ENCODE results near the gene COL18A1.
"Not testable (repeated sequence)": the region's sequence is repeated elsewhere in the genome, so short reads cannot be mapped to it uniquely, and the experiment has no call there.

COL18A1 gene

GRCh38 chr21:45367402-45368351 is 37.3 kb upstream of the COL18A1 start:
- no peak for DNase-seq

GRCh38 chr21:45369018-45369417 is 35.9 kb upstream of the COL18A1 start:
- DNase-seq = not testable (repeated sequence)

GRCh38 chr21:45370575-45370974 is 34.4 kb upstream of the COL18A1 start:
- DNase-seq = no peak

GRCh38 chr21:45371081-45371480 is 33.9 kb upstream of the COL18A1 start:
- no peak for DNase-seq

GRCh38 chr21:45371655-45372054 is 33.3 kb upstream of the COL18A1 start:
- DNase-seq = no peak

GRCh38 chr21:45372732-45373355 is 32.1 kb upstream of the COL18A1 start:
- DNase-seq = no peak

GRCh38 chr21:45373991-45374816 is 30.8 kb upstream of the COL18A1 start:
- no peak for DNase-seq

- DNase-seq = no peak
Measured at GRCh38 chr21:45374826-45375455, 30.0 kb upstream of the COL18A1 start.

- DNase-seq = no peak
Measured at GRCh38 chr21:45376459-45377324, 28.3 kb upstream of the COL18A1 start.

- DNase-seq = no peak
Measured at GRCh38 chr21:45377325-45377709, 27.6 kb upstream of the COL18A1 start.

GRCh38 chr21:45377866-45378257 is 27.1 kb upstream of the COL18A1 start:
- DNase-seq = no peak

GRCh38 chr21:45378258-45378966 is 26.6 kb upstream of the COL18A1 start:
- no peak for DNase-seq

GRCh38 chr21:45379171-45379900 is 25.6 kb upstream of the COL18A1 start:
- DNase-seq = no peak

- DNase-seq = no peak
Measured at GRCh38 chr21:45379901-45380330, 25.0 kb upstream of the COL18A1 start.

- no peak for DNase-seq
Measured at GRCh38 chr21:45380566-45380965, 24.4 kb upstream of the COL18A1 start.

GRCh38 chr21:45381036-45381787 is 23.8 kb upstream of the COL18A1 start:
- DNase-seq = no peak

- DNase-seq = no peak
Measured at GRCh38 chr21:45381865-45382696, 22.9 kb upstream of the COL18A1 start.

- no peak for DNase-seq
Measured at GRCh38 chr21:45382697-45382997, 22.3 kb upstream of the COL18A1 start.

- peak; percentile 75 for DNase-seq
Measured at GRCh38 chr21:45383111-45383614, 21.8 kb upstream of the COL18A1 start.
